GM19452 (cell line): ENCODE data around the gene FGD6.
"Not testable (repeated sequence)": the region's sequence is repeated elsewhere in the genome, so short reads cannot be mapped to it uniquely, and the experiment has no call there.

Experiments
- ATAC-seq: cut with Tn5 transposase; IDR thresholded peaks from one replicate; pipeline ENCODE4 v1.9.1; 2021; ENCODE audit not compliant: unreplicated experiment

Gene FGD6

DNA sequence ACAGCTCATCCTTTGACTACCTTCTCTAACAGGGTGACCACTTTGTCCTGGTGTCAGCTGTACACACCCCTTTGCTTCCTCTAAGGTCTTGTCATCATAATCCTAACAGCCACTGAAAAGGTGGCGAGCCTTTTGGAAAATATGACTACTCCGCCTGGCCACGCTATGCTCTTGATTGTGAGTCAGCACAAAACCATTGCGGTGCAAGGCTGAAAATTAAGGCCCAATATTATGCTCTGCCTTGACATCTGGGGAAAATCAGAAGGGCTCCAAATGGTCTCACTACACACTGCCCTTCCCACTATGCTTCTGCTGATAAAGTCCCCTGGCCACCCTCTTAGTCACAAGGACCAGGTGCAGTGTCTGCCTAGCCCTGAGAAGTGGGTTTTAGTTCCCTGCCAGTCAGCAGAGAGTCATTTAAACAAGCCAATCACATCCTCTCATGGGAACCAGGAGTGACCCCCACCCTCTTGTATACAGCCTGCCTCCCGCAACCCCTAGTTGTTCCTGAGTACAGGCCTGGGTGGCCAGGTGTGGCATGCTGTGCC, 34.3 kb downstream of the FGD6 start:
- no peak for ATAC-seq

DNA sequence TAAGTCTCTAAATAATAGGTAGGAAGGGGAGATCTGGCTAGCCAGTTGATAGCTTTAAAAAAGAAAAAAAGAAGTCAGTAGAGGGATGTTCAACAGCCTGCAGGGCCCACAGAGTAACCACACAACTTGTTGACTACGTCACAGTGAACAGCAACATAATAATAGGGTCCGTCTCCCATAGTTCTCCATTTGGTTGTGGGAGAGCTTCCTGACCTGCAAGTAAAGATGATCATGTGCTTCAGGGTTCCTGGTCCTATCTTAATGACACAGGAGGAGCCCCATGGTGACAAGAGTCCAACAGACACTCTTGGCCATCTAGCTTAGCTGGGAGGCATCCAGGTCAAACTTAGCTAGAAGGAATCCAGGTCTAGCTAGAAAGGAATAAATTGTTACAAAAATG, 36.2 kb downstream of the FGD6 start:
- no peak for ATAC-seq

DNA sequence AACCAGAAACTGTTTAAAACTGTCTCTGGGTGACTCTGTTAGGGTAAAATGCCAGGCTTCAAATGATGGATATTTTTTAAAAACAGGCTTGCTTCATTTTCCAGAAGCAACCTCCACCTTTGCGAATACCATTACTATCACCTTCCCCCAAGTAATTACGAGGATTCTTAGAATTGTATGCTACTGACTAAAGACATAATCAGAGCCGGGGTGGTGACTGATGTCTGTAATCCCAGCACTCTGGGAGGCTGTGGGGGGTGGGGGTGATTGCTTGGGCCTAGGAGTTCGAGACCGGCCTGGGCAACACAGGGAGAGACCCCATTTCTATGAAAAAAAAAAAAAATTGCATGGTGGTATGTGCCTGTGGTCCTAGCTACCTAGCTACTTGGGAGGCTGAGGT, 38.3 kb downstream of the FGD6 start:
- no peak for ATAC-seq

DNA sequence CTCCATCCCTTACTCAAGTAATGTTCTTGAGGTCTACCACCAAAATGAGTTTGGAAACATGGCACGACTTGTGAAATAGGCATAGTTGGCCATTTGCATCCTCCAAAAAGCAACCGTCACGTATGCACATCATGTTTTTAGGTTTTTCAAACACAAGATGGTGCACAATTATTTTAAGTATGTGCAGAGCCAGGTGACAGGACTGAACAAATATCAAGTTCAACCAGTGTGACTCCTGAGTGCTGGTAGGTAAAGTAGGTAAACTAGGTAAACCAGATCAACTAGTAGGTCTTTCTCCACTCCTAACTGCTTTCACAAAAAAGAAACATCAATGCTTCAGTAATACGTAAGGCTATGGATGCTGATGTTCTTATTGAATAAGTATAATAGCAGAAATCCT, 39.1 kb downstream of the FGD6 start:
- ATAC-seq: no peak

DNA sequence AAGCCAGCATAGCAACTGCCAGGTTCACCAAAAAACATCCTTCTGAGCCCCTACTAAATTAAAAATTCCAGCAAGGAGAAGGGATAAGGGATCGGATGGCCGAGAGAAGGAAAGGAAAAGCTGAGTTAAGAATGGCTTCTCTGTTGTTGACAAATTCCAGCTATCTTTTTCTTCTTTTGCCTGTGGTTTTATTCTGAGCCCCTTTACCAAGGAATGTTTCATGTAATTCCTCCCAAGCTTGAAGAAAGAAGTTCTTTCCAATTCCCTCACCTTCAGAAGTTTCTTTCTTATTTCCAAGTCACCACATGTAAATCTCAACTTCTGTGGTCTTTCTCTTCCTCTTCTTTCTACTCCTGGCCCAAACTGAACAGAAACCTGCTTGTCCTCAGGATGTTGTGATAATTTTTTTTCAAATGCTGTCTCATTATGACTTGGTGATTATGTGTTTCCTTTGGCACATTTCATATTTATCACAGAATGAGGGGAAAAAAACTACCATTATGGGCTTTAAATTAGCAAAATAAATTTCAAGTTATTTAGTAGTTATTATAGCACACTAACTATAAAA, 40.0 kb downstream of the FGD6 start:
- ATAC-seq: no peak

DNA sequence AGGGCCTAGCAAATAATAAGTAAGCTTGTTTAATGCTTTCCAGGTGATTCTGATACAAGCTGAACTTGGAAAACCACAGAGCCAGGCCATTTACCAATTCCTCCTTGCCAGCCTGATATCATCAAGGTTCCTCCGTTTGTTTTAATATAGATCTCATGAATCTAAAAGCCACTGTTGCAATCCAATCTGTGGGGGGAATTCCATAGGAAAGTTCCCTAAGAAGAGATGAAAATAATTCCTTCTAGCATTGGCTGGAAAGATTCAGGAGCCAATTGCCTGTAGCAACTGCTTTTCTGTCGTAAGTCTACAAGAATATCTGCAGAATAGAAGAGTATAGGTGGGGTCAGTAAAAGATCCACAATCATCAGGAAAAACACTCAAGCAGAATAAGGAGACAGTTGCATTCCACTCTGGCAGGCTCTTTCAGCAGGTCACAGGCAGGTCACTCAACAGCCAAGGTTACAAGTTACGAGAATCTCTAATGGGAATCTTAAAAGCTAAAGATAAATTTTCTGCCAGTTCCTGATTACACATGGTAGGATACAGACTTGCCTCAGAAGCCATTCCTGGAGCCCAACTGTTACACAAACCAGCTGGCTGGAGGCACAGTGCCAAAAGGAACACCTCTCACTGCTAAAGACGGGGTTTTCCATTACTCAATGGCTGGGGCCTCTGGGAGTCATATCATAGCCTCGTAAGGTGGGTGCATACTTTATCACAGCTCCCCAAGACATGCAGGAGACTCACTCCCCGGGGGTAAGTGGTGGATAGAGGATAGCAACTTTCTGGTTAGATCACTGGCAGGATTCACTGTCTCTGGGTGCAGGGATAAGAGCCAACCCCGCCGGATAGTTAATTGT, 43.6 kb downstream of the FGD6 start:
- ATAC-seq: no peak

DNA sequence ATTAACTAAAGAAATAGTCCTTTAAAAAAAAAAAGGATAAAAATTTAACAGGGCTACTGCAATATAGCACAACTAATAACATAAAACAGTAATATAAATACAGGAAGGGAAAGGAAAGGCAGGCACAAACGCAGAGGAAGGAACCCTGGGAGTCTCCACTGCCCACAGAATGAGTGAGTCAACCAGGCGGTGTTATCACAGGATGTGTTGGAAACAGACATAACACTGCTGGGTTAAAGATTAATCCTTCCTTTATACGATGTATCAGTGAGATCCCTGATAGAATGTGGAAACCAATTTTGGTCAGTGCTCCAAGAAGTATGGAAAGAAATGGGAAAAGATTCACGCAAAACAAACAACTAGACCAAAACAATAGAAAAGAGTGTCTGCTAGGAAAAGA, 47.9 kb downstream of the FGD6 start:
- ATAC-seq: no peak

DNA sequence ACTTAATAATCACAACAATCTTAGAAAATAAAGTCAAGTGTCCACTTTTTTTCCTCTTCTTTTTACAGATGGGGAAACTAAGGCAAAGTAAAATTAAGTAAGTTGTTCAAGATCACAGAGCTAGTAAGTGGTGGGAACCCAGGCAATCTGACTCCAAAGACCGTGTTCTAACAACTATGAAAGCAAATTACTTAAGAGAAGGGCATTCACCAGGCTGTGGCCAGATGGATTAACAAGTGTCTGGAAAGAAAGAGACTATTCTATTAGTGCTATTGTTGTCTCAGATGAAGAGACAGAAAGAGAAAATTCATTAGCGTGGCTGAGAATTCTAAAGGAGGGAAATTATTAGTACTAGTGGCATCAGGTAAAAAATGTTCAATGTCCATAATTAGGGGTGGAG, 48.5 kb downstream of the FGD6 start:
- ATAC-seq: no peak

DNA sequence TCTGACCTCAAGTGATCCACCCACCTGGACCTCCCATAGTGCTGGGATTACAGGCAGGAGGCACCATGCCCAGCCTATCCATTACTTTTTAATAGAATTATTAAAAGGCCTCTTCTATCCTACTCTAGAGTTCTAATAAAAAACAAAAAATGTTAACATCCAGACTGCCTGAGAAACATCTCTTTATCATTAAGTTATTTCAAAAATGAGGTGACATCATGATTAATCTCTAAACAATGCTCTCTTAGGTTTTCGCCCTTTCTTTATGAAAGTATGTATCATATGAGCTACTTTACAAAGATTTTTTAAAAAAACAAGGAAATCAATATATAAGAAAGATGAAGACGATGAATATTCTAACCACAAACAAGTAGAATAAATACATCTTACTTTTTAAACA, 52.6 kb downstream of the FGD6 start:
- ATAC-seq: no peak

DNA sequence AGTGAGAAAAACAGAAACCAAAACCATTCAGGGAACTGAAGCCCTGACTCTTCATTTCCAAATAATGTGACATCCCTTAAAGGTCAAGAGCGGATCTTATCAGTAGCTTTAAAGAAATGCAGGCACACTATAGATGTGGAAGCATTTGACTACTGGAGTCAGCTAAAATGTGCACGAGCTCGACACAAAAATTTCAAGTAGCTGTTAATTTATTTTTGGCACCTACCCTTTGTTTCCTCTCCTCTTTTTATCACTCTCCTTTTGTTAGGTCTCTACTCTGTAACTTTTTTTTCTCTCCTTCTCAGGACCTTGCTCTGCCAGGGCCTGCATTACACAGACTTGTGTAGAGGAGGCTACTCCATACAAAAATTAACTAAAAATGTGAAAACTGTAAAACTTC, 58.3 kb downstream of the FGD6 start:
- ATAC-seq: no peak

DNA sequence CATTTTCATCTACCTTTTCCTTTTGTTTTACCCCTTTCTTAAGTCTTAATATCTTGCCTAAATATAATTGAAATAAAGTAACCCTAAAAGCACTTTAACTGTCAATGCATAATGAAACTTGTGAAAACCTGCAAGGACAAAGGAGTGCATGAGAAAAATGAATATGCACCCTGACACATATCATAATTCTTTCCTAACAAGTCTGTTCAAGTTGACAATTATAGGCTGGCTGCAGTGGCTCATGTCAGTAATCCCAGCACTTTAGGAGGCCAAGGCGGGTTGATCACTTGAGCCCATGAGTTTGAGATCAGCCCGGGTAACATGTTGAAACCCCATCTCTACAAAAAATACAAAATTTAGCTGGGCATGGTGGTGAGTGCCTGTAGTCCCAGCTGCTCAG, 65.4 kb downstream of the FGD6 start:
- ATAC-seq: no peak

DNA sequence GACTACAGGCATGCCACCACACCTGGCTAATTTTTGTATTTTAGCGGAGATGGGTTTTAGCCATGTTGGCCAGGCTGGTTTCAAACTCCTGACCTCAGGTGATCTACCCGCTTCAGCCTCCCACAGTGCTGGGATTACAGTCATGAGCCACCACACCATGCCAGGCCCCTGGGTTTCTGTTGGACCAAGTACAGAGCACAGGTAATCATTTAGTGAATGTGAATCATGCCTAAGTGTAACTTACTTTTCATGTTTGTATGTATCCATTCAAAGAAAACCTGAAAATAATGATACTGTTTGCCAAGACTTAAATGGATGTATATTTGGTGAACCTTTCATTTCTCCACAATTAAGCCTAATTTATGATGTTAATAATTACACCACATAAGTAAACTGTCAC, 65.9 kb downstream of the FGD6 start:
- ATAC-seq: no peak

DNA sequence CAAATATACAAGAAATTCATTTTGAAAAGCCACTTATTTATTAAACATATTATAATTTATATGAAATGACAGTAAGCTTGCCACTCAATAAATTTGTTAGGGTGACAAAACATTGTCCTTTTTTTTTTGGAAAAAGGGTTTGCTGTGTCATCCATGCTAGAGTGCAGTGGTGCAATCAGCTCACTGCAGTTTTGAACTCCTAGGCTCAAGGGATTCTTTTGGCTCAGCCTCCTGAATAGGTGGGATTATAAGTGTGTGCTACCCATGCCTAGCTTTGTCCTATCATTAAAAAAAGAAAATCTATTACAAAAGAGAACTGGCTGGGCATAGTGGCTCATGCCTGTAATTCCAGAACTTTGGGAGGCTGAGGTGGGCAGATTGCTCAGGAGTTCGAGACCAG, 66.8 kb downstream of the FGD6 start:
- ATAC-seq: no peak

DNA sequence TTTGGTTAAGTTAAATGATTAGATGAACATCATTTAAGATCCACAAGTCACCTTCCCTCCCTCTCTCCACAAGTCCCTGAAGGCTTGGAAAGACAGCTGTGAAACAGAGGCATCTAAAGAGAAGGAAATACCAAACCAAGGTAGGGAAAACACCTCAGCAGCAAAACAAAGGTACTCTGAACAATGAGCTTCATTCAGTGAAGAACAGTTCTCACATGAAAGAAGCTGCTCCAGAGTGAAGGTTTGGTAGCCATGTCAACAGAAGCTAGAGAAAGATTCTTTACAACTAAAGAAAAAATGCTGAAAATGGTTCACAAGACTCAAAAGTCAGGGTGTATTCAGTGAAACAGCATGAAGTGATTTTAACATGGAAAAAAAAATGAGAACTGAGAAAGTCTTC, 69.4 kb downstream of the FGD6 start:
- no peak for ATAC-seq

DNA sequence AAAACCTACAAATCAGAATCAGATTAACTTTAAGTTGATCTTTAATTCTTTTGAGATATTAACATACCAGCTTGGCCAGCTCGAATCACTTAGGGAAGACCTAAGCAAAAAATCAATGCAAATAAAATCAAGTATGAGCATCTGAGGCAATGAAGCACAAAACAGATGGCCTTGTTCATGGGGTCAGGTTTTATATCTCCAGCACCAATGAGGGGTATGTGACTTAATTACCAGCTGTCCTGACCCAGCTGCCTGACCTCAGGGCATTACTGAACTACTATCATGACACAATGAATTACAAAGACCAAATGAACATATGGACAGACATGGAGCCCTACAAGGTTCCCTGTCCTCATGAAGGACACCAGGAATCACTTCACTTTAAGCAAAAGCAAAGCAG, 70.5 kb downstream of the FGD6 start:
- ATAC-seq: no peak

DNA sequence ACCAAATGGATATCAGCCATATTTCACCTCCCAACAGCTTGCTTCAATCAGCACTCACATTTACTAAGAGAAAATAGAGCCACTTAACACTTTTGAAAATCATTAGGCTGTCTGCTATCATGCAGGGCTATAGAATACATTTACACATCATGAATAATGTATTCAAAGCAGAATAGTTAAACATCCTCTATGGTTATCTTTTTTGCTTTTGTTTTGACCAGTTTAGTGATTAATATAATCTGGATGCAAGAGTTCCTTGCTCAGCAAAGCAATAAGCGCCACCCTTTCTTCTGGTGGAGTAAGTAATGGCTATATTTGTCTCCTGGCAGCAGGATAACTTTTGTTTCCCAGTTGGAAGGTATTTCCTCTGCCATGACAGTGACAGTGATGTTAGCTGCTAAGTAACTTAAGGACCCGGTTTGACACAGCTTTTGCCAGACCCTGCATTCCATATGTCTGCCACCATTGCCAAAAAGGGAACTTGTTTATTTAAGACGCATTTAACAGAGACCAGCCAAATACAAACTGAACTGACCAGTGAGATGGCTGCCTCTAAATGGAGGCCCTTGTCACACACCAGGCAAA, 73.6 kb downstream of the FGD6 start:
- no peak for ATAC-seq

DNA sequence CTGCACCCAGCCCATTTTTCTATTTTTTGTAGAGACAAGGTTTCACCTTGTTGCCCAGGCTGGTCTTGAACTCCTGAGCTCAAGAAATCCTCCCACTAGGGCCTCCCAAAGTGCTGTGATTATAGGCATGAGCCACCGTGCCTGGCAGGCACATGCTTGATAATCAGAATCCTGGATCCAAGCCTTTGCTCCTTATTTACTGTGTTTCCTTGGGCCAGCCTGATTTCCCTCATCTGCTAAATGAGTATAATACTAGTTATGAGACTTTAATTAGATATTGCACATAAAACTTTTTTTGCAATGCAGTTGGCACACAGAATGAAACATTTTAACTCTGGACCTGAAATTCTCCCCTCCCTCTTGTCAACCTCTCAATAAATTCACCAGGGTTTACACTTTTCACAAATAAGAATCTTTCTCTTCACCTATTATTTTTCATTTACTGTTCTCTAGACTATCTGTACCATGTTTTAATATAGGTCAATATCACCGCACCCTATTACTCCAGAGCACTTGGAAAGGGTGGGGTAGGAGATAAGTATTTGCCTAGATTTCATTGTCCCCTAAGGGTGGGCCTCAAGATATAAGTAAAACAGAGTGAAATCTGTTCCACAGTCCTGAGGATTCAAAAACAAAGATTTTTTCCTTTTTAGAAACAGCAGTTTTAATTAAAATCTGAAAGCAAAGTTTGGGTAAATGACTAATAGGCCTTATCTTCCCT, 74.7 kb downstream of the FGD6 start:
- no peak for ATAC-seq

DNA sequence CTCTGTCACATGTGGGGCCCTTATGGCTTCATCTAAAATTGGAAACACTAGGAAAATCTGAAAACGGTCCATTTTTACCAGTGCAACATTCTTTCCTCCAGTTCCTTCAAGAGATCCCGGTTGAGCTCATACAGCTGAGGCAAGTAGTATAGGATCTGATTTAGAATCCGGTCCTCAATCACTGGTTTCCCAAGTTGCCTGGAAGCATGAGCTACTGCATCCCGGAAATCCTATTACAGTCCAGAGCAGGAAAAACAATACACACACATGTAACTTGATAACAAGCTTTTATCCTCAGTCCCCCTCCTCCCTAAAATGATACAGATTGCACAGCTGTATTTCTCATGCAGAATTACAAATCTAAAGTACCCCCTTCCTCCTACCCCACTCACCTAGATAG, 76.0 kb downstream of the FGD6 start:
- ATAC-seq: no peak

DNA sequence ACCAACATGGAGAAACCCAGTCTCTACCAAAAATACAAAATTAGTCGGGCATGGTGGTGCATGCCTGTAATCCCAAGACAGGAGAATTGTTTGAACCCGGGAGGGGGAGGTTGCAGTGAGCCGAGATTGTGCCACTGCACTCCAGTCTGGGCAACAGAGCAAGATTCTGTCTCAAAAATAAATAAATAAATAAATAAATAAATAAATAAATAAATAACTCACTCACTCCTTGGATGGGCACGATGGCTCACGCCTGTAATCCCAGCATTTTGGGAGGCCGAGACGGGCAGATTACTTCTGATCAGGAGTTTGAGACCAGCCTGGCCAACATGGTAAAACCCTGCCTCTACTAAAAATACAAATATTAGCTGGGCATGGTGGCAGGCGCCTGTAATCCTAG, 79.2 kb downstream of the FGD6 start:
- not testable (repeated sequence) for ATAC-seq

DNA sequence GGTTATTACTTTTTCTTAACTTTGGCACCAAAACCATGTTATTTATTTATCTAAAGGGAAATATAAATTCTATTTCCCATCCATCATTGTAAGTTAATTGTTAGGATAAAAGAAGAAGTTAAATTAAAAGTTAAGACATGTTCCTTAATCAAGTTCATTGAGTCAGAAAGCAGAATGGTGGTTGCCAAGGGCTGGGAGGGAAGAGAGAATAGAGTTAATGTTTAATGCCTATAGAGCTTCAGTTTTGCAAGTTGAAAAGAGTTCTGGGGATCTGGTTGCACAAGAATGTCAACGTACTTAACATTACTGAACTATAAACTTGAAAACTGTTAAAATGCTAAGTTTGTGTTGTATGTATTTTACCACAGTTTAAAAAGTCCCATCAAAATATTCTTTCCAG, 80.7 kb downstream of the FGD6 start:
- ATAC-seq: no peak

DNA sequence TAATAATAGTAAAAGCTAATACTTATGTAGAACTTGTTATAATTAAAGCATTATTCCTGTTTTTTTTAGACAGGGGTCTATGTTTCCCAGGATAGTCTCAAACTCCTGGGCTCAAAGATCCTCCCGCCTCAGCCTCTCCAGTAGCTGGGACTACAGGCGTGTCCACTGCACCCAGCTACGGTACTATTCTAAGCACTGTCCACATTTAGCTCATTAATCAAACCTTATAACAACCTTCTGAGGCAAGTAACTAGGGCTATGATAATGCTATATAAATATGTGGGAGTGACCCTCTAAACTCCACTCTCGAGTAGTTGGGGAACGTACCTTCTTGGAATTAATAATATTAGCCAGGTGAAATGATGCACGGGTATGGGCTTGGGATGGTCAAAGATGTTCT, 83.2 kb downstream of the FGD6 start:
- no peak for ATAC-seq
